ENCODE measurements around the gene ZBTB20. TPM values are rescaled to one million over a fixed set of nuclear protein-coding genes. Genes with fewer than 3 reads are reported as not detected.

The ZBTB20 gene
- total RNA-seq, 2 donors from 2014 or later, result 75.7 to 91.2 TPM

GRCh38 chr3:114435386-114436115 is 711.5 kb downstream of the ZBTB20 start:
- intact Hi-C loops (cut with DNase I), result no loop called here
- DNase-seq (ENCODE audit: low spot score), result no peak

- intact Hi-C loops (cut with DNase I), result no loop called here
Observed at GRCh38 chr3:114432310-114432709, 714.8 kb downstream of the ZBTB20 start.

GRCh38 chr3:114428044-114428595 is 719.0 kb downstream of the ZBTB20 start:
- DNase-seq (ENCODE audit: low spot score), result no peak
- intact Hi-C loops (cut with DNase I), result no loop called here

More at GRCh38 chr3:114432310-114432709, 714.8 kb downstream of the ZBTB20 start:
- no peak for DNase-seq (ENCODE audit: low spot score)

- intact Hi-C loops (cut with DNase I), result no loop called here
- no peak for DNase-seq (ENCODE audit: low spot score)
Observed at GRCh38 chr3:114427285-114428043, 719.6 kb downstream of the ZBTB20 start.

GRCh38 chr3:114424337-114424736 is 722.8 kb downstream of the ZBTB20 start:
- intact Hi-C loops (cut with DNase I), result loop anchor here in 1 of 2 donors (5.0 kb wide), 1 partner anchor 42 kb away; no protein-coding TSS in a partner anchor
- DNase-seq (ENCODE audit: low spot score), result no peak

DNA sequence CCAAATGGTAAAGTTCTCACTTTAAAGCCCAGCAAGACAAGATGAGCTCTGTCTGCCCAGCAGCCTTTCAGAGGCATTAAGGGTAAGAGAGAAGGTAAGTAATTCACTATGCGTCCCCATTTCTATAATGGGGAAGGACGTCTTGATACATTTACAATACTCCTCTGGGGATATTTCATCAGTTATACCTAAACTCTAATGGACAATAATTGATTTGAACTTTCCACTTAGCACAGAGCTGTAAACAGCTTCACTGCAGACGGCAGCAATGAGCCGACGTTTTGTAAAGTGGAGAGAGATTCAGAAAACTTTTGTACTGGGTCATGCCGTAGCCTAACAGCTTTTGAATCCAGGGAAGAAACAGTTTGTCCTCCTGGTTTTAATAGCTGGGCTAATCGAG is 725.9 kb downstream of the ZBTB20 start:
- no peak for DNase-seq (ENCODE audit: low spot score)

GRCh38 chr3:114420072-114420471 is 727.0 kb downstream of the ZBTB20 start:
- DNase-seq (ENCODE audit: low spot score), result no peak

More for the DNA sequence above, 725.9 kb downstream of the ZBTB20 start:
- intact Hi-C loops (cut with DNase I), result loop anchor here in 1 of 2 donors (5.0 kb wide), 1 partner anchor 39 kb away; no protein-coding TSS in a partner anchor

DNA sequence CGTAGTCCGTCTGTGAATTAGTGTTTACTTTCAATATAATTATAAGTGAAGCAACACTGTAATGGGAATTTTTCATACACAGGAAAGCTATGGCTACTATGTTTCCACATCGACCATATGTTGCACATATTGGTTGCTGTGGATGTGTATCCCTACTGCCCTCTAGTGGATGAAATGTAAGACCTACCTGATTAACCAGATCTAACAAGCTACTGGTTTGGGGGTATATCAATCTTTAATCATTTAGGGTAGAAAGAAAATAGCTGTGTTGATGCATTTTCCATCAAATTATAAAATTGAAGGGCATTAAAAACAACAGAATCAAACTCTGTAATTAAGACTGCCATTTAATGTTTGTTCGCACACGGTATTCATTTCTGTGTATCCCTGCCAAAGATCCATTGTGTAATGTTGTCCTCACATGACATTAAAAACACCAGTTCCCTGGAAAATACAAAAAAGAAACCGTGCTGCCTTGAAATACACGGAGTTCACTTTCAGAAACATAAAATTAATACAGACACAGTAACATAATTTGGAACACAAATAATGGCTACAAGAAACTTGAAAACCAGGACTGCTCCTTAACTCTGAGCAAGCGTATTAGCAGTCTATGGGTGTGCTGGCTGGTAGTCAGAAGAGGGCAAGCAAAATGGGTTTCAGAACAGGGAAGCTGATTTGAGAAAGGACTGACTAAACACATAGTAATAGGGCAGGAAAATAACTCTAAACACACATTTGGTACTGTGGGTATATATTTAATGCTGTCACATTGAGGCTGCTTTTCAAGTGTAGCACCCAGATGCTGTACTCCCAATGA is 728.2 kb downstream of the ZBTB20 start:
- DNase-seq (ENCODE audit: low spot score), result no peak
- intact Hi-C loops (cut with DNase I), result loop anchor here in 1 of 2 donors (5.0 kb wide), 1 partner anchor 33 kb away; no protein-coding TSS in a partner anchor

More at GRCh38 chr3:114420072-114420471, 727.0 kb downstream of the ZBTB20 start:
- intact Hi-C loops (cut with DNase I), result loop anchor here in 1 of 2 donors (5.0 kb wide), 1 partner anchor 38 kb away; no protein-coding TSS in a partner anchor

- intact Hi-C loops (cut with DNase I), result loop anchor here in 1 of 2 donors (5.0 kb wide), 1 partner anchor 34 kb away; no protein-coding TSS in a partner anchor
- no peak for DNase-seq (ENCODE audit: low spot score)
Observed at GRCh38 chr3:114418107-114418506, 729.0 kb downstream of the ZBTB20 start.

DNA sequence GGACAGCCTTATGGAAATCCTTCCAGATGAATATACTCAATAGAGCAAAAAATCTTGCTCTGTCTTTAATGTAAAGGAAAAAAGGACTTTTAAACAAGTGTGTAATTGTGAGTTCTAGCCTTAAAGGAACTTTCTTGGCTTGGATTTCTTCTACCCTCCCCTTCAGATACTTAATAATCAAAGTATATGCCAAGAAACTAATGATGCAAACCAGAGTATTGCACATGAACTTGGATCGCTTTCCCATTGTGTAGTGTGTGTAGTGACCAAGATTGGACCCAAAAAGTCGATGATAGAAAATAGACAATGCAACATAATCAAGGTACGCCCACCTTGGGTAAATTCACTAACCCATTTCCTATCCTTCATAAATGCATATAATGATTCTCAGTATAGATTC is 729.4 kb downstream of the ZBTB20 start:
- intact Hi-C loops (cut with DNase I), result loop anchor here in 1 of 2 donors (5.0 kb wide), 1 partner anchor 35 kb away; no protein-coding TSS in a partner anchor
- no peak for DNase-seq (ENCODE audit: low spot score)

GRCh38 chr3:114417265-114417664 is 729.8 kb downstream of the ZBTB20 start:
- DNase-seq (ENCODE audit: low spot score), result no peak
- intact Hi-C loops (cut with DNase I), result loop anchor here in 1 of 2 donors (5.0 kb wide), 1 partner anchor 35 kb away; no protein-coding TSS in a partner anchor

DNA sequence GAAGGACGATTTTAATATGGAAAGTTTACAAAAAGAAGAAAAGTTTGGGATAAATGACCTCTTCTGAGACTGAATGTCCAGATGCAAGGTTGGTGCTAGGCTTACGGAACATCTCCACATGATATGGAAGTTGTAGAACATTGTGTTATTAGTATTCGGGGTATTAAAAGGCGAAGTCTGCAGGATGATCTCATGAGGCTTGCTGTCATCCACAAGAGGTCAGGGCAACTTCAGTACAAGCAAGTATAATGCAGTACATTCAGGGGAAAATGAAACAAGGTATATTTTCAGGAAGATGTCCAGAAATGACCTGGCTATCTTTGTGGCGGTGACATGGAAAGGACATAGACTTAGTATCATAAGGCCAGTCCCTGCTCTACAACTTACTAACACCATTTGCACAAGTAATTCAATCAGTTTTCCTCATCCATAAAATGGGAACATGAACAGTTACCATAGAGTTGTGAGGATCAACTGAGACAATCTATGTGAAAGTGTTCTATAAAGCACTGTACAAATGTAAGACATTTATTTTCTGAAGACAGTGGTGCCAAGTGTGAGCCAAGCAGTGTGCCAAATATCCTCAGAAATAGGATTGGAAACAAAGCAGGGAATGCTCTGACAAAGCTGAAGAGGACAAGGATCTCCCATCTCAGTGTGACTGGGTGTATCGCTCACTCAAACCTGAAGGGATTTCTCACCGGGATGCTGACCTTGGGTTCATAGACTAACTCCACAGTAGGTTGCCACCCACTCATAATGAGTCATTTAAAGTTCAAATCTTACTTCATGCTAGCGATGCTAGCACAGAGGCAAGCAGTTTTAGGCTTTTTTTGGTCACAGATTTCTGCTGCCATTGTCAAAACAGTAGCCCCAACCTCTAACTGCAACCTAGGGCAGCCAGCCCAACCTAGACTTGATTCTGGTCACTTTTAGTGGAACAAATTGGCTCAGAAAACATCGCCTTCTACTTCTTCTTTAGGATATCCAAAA is 735.0 kb downstream of the ZBTB20 start:
- no peak for DNase-seq (ENCODE audit: low spot score)
- intact Hi-C loops (cut with DNase I), result no loop called here

DNA sequence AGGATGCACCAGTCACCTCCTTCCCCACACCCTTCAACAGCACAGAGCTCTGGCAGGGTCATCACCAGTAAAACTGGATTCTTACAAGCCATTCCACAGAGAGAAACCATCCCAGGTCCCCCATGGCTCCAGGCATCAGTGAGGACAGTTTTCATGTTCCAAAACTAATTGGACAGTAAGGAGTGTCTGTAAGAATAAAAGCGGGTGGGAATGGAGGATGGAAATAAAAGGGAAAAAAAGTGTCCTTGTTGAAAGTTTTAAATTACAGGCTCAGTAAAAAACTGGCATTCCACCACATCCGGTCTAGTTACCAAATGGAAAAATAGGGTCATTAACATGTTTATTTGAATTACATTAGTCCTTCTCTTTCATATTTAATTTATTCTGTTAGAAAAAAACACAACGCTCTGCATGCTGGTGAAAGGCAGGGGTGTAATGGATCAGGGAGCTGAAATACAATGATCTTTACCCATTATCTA is 735.9 kb downstream of the ZBTB20 start:
- no peak for DNase-seq (ENCODE audit: low spot score)

DNA sequence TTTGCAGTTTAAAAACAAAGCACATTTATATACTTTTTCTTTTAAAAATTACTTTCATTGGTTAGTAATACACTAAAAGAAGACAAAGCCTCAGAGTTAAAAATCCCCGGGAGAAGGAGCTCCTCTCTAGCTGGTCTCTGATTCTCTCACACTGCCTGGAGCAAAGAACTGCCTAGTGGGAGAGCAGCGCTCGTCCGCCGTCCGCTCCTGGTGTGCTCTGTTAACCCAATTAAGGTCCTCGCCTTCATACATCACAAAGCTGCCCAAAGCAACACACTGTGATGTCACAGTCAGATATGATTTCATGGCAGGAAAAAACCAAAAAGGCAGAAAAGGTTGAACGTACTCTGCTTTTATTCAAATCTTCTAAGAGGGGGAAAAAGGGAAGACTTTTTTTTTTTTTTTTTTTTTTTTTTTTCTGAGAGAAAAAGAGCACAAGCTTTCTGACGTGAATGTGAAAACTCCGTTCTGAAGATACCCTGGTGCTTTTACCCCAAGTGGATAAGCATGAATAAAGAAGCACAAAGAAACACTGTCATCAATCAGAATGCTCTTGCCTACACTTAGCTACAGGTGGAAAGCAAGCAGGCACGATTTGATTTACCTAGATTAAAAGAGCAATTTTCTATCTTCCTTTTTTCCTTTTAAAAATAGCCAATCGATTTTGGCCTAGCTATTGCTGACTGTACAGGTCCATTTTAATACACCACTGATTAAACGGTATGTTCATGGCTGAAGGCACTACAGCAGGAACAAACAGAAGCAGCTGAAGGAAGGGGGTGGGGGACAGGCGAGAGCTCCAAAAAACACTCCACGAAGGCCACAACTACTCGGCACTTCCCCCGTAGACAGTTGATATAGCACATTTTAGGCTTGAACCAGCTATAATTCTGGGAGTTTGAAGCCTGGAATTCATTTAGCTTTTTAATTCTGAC is 738.1 kb downstream of the ZBTB20 start:
- intact Hi-C loops (cut with DNase I), result no loop called here
- DNase-seq (ENCODE audit: low spot score), result no peak

More for the DNA sequence above, 735.9 kb downstream of the ZBTB20 start:
- intact Hi-C loops (cut with DNase I), result no loop called here

- DNase-seq (ENCODE audit: low spot score), result no peak
- intact Hi-C loops (cut with DNase I), result no loop called here
Observed at GRCh38 chr3:114406922-114407321, 740.2 kb downstream of the ZBTB20 start.

DNA sequence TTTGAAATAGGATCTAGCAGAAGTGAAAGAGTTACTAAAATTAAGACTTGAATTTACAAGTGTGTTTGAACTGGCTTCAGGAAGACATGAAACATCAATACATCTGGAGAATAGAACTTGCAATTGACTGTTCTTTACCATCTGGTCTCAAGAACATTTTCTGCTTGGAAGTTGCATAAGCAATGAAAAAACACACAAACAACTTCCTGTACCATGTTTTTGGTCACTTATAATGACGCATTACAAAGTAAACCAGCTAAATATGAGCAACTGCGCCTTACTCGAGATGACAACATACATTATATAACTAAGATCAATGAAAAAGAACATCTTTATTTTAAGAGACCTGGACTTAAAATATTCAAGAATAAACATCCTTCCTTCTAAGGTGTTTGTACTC is 740.8 kb downstream of the ZBTB20 start:
- no peak for DNase-seq (ENCODE audit: low spot score)
- intact Hi-C loops (cut with DNase I), result no loop called here
